HEK293 (cell line): ENCODE results near the gene SEMA4C.
A peak's percentile ranks its signal among the peaks of the same experiment; 100 is the strongest.

Experiments
- FEZF1 ChIP-seq: fragments of 450-650 bp; formaldehyde crosslinking; IDR thresholded peaks from 2 replicates; pipeline ENCODE4 v1.5.1; 2016; ENCODE audit warnings: missing biosample characterization, missing genetic modification characterization
- MZF1 ChIP-seq: fragments of 450-650 bp; formaldehyde crosslinking; IDR thresholded peaks from 2 replicates; pipeline ENCODE4 v1.5.1; 2017; ENCODE audit warnings: missing biosample characterization, missing genetic modification characterization, borderline replicate concordance
- OSR2 ChIP-seq: fragments of 450-650 bp; formaldehyde crosslinking; IDR thresholded peaks from 2 replicates; pipeline ENCODE4 v1.5.1; 2016; ENCODE audit warnings: missing biosample characterization, missing genetic modification characterization
- SALL2 ChIP-seq: fragments of 450-650 bp; formaldehyde crosslinking; IDR thresholded peaks from 2 replicates; pipeline ENCODE4 v1.5.0; 2017; ENCODE audit warnings: missing biosample characterization, mild to moderate bottlenecking, missing genetic modification characterization, borderline replicate concordance
- WT1 ChIP-seq: fragments of 450-650 bp; formaldehyde crosslinking; IDR thresholded peaks from 2 replicates; pipeline ENCODE4 v1.5.1; 2016; ENCODE audit warnings: missing biosample characterization, missing genetic modification characterization
- ZBTB7A ChIP-seq: fragments of 450-650 bp; formaldehyde crosslinking; IDR thresholded peaks from 2 replicates; pipeline ENCODE4 v1.5.1; 2016; ENCODE audit warnings: low read depth, missing biosample characterization, missing genetic modification characterization
- ZBTB8A ChIP-seq: fragments of 450-650 bp; formaldehyde crosslinking; IDR thresholded peaks from 2 replicates; pipeline ENCODE4 v1.5.1; 2016; ENCODE audit warnings: missing biosample characterization, missing genetic modification characterization
- ZFP41 ChIP-seq: fragments of 450-650 bp; formaldehyde crosslinking; IDR thresholded peaks from 2 replicates; pipeline ENCODE4 v1.5.1; 2016; ENCODE audit warnings: missing biosample characterization, missing genetic modification characterization, borderline replicate concordance
- ZNF155 ChIP-seq: fragments of 450-650 bp; formaldehyde crosslinking; IDR thresholded peaks from 2 replicates; pipeline ENCODE4 v1.5.1; 2016; ENCODE audit warnings: missing biosample characterization, missing genetic modification characterization
- ZNF214 ChIP-seq: fragments of 450-650 bp; formaldehyde crosslinking; IDR thresholded peaks from 2 replicates; pipeline ENCODE4 v1.5.1; 2017; ENCODE audit warnings: missing biosample characterization, mild to moderate bottlenecking, missing genetic modification characterization, borderline replicate concordance
- ZNF23 ChIP-seq: fragments of 450-650 bp; formaldehyde crosslinking; IDR thresholded peaks from 2 replicates; pipeline ENCODE4 v1.5.1; 2016; ENCODE audit warnings: missing biosample characterization, missing genetic modification characterization, borderline replicate concordance
- ZNF302 ChIP-seq: fragments of 450-650 bp; formaldehyde crosslinking; IDR thresholded peaks from 2 replicates; pipeline ENCODE4 v1.5.1; 2016; ENCODE audit warnings: missing biosample characterization, missing genetic modification characterization, low read depth
- ZNF335 ChIP-seq: fragments of 450-650 bp; formaldehyde crosslinking; conservative IDR thresholded peaks from 2 replicates; pipeline ENCODE4 v1.5.1; 2016; ENCODE audit warnings: missing biosample characterization, missing genetic modification characterization
- ZNF530 ChIP-seq: fragments of 450-650 bp; formaldehyde crosslinking; IDR thresholded peaks from 2 replicates; pipeline ENCODE4 v1.5.1; 2016; ENCODE audit warnings: low read depth, missing biosample characterization, missing genetic modification characterization
- ZNF596 ChIP-seq: fragments of 450-650 bp; IDR thresholded peaks from 2 replicates; pipeline ENCODE4 v1.5.0; 2018; ENCODE audit warnings: missing biosample characterization, mild to moderate bottlenecking, missing genetic modification characterization, moderate library complexity
- ZNF621 ChIP-seq: fragments of 450-650 bp; formaldehyde crosslinking; IDR thresholded peaks from 2 replicates; pipeline ENCODE4 v1.5.1; 2017; ENCODE audit warnings: missing biosample characterization, missing genetic modification characterization
- ZNF624 ChIP-seq: fragments of 450-650 bp; formaldehyde crosslinking; IDR thresholded peaks from 2 replicates; pipeline ENCODE4 v1.5.1; 2017; ENCODE audit warnings: missing biosample characterization, missing genetic modification characterization
- ZNF658 ChIP-seq: fragments of 450-650 bp; formaldehyde crosslinking; IDR thresholded peaks from 2 replicates; pipeline ENCODE4; 2016; ENCODE audit warnings: missing biosample characterization, missing genetic modification characterization
- ZNF707 ChIP-seq: fragments of 450-650 bp; formaldehyde crosslinking; IDR thresholded peaks from 2 replicates; pipeline ENCODE4 v1.5.1; 2016; ENCODE audit warnings: missing biosample characterization, missing genetic modification characterization
- ZSCAN30 ChIP-seq: fragments of 450-650 bp; IDR thresholded peaks from 2 replicates; pipeline ENCODE4 v1.5.1; 2018; ENCODE audit warnings: missing biosample characterization, mild to moderate bottlenecking, missing genetic modification characterization, moderate library complexity
- TF ChIP-seq, protein P1 (sequence below): fragments of 450-650 bp; formaldehyde crosslinking; IDR thresholded peaks from 2 replicates; pipeline ENCODE4 v1.5.1; 2016; ENCODE audit warnings: missing biosample characterization, missing genetic modification characterization
- TF ChIP-seq, protein P2 (sequence below): fragments of 450-650 bp; formaldehyde crosslinking; IDR thresholded peaks from 2 replicates; pipeline ENCODE4 v1.5.1; 2017; ENCODE audit warnings: missing biosample characterization, missing genetic modification characterization
- TF ChIP-seq, protein P3 (sequence below): fragments of 450-650 bp; formaldehyde crosslinking; IDR thresholded peaks from 2 replicates; pipeline ENCODE4 v1.5.1; 2016; ENCODE audit warnings: missing biosample characterization, missing genetic modification characterization
- TF ChIP-seq, protein P4 (sequence below): fragments of 450-650 bp; formaldehyde crosslinking; IDR thresholded peaks from 2 replicates; pipeline ENCODE4 v1.5.1; 2016; ENCODE audit warnings: missing biosample characterization, missing genetic modification characterization, low read depth
- TF ChIP-seq, protein P5 (sequence below): fragments of 450-650 bp; formaldehyde crosslinking; IDR thresholded peaks from 2 replicates; pipeline ENCODE4 v1.5.1; 2017; ENCODE audit warnings: missing biosample characterization, missing genetic modification characterization
- TF ChIP-seq, protein P6 (sequence below): fragments of 450-650 bp; formaldehyde crosslinking; IDR thresholded peaks from 2 replicates; pipeline ENCODE4 v1.5.1; 2017; ENCODE audit warnings: missing biosample characterization, missing genetic modification characterization
- TF ChIP-seq, protein P7 (sequence below): fragments of 450-650 bp; formaldehyde crosslinking; IDR thresholded peaks from 2 replicates; pipeline ENCODE4 v1.5.1; 2016; ENCODE audit warnings: missing biosample characterization, missing genetic modification characterization, borderline replicate concordance

The SEMA4C gene

DNA sequence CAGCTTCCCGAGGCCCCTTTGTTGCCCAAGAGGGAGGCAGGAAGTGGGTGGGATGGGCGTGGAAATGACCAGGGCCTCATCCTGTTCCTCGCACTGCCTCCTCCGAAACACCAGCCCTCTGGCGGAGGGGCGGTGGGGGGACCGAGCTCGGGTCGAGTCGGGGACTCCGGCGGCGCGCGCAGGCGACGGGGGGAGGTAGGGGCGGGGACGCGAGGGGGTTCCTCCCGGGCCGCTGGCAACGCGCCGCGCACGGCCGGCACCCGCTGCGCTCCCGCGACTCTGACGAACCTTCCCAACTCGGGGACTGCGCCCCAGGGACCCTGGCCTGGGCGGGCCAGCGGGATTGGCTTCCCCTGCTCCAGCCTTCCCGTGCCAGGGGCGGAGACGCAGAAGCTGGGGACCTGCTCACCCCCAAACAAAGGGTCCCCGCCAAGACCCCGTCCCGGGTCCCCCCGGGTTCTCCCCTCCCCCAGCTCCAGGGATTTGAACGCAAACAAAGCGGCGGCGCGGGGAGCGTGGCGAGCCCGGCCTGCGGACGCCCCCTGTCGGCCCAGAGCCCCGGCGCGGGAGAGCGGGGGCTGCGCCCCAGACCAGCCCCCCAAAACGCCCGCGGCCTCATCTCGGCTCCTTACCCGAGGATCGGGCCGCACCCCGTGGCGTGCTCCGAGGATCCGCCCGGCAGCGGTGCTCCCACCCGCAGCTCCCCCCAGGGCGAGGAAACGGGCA is 1.2 kb downstream of the SEMA4C start (continued):
- no peak for TF ChIP-seq ZNF624
- TF ChIP-seq ZNF596 (tag by site-specific recombination): no peak
- peak; percentile 52 for TF ChIP-seq ZNF335 (tag by site-specific recombination)
- TF ChIP-seq, protein P1, sequence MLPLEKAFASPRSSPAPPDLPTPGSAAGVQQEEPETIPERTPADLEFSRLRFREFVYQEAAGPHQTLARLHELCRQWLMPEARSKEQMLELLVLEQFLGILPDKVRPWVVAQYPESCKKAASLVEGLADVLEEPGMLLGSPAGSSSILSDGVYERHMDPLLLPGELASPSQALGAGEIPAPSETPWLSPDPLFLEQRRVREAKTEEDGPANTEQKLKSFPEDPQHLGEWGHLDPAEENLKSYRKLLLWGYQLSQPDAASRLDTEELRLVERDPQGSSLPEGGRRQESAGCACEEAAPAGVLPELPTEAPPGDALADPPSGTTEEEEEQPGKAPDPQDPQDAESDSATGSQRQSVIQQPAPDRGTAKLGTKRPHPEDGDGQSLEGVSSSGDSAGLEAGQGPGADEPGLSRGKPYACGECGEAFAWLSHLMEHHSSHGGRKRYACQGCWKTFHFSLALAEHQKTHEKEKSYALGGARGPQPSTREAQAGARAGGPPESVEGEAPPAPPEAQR (tag by site-specific recombination): no peak
- TF ChIP-seq, protein P2, sequence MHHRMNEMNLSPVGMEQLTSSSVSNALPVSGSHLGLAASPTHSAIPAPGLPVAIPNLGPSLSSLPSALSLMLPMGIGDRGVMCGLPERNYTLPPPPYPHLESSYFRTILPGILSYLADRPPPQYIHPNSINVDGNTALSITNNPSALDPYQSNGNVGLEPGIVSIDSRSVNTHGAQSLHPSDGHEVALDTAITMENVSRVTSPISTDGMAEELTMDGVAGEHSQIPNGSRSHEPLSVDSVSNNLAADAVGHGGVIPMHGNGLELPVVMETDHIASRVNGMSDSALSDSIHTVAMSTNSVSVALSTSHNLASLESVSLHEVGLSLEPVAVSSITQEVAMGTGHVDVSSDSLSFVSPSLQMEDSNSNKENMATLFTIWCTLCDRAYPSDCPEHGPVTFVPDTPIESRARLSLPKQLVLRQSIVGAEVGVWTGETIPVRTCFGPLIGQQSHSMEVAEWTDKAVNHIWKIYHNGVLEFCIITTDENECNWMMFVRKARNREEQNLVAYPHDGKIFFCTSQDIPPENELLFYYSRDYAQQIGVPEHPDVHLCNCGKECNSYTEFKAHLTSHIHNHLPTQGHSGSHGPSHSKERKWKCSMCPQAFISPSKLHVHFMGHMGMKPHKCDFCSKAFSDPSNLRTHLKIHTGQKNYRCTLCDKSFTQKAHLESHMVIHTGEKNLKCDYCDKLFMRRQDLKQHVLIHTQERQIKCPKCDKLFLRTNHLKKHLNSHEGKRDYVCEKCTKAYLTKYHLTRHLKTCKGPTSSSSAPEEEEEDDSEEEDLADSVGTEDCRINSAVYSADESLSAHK: no peak
- TF ChIP-seq, protein P3, sequence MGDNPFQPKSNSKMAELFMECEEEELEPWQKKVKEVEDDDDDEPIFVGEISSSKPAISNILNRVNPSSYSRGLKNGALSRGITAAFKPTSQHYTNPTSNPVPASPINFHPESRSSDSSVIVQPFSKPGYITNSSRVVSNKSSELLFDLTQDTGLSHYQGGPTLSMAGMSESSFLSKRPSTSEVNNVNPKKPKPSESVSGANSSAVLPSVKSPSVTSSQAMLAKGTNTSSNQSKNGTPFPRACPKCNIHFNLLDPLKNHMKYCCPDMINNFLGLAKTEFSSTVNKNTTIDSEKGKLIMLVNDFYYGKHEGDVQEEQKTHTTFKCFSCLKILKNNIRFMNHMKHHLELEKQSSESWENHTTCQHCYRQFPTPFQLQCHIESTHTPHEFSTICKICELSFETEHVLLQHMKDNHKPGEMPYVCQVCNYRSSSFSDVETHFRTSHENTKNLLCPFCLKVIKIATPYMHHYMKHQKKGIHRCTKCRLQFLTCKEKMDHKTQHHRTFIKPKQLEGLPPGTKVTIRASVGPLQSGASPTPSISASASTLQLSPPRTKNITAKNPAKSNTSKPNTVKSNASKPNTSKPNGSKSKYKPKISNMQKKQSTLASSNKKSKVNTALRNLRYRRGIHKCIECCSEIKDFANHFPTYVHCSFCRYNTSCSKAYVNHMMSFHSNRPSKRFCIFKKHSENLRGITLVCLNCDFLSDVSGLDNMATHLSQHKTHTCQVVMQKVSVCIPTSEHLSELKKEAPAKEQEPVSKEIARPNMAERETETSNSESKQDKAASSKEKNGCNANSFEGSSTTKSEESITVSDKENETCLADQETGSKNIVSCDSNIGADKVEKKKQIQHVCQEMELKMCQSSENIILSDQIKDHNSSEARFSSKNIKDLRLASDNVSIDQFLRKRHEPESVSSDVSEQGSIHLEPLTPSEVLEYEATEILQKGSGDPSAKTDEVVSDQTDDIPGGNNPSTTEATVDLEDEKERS (tag by site-specific recombination): no peak
- no peak for TF ChIP-seq WT1 (tag by site-specific recombination)
- TF ChIP-seq ZNF302 (tag by site-specific recombination): no peak
- TF ChIP-seq, protein P4, sequence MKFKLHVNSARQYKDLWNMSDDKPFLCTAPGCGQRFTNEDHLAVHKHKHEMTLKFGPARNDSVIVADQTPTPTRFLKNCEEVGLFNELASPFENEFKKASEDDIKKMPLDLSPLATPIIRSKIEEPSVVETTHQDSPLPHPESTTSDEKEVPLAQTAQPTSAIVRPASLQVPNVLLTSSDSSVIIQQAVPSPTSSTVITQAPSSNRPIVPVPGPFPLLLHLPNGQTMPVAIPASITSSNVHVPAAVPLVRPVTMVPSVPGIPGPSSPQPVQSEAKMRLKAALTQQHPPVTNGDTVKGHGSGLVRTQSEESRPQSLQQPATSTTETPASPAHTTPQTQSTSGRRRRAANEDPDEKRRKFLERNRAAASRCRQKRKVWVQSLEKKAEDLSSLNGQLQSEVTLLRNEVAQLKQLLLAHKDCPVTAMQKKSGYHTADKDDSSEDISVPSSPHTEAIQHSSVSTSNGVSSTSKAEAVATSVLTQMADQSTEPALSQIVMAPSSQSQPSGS: no peak
- no peak for TF ChIP-seq ZFP41 (tag by site-specific recombination)
- TF ChIP-seq, protein P5, sequence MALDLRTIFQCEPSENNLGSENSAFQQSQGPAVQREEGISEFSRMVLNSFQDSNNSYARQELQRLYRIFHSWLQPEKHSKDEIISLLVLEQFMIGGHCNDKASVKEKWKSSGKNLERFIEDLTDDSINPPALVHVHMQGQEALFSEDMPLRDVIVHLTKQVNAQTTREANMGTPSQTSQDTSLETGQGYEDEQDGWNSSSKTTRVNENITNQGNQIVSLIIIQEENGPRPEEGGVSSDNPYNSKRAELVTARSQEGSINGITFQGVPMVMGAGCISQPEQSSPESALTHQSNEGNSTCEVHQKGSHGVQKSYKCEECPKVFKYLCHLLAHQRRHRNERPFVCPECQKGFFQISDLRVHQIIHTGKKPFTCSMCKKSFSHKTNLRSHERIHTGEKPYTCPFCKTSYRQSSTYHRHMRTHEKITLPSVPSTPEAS (tag by site-specific recombination): no peak
- no peak for TF ChIP-seq OSR2 (tag by site-specific recombination)
- no peak for TF ChIP-seq ZSCAN30 (tag by site-specific recombination)
- TF ChIP-seq MZF1: no peak
- no peak for TF ChIP-seq ZBTB7A (tag by site-specific recombination)
- no peak for TF ChIP-seq SALL2 (tag by site-specific recombination)
- TF ChIP-seq ZNF214 (tag by site-specific recombination): no peak
- TF ChIP-seq, protein P6, sequence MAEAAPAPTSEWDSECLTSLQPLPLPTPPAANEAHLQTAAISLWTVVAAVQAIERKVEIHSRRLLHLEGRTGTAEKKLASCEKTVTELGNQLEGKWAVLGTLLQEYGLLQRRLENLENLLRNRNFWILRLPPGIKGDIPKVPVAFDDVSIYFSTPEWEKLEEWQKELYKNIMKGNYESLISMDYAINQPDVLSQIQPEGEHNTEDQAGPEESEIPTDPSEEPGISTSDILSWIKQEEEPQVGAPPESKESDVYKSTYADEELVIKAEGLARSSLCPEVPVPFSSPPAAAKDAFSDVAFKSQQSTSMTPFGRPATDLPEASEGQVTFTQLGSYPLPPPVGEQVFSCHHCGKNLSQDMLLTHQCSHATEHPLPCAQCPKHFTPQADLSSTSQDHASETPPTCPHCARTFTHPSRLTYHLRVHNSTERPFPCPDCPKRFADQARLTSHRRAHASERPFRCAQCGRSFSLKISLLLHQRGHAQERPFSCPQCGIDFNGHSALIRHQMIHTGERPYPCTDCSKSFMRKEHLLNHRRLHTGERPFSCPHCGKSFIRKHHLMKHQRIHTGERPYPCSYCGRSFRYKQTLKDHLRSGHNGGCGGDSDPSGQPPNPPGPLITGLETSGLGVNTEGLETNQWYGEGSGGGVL: peak; percentile 93
- TF ChIP-seq ZNF658 (tag by site-specific recombination): no peak
- TF ChIP-seq ZNF530: no peak
- TF ChIP-seq, protein P7, sequence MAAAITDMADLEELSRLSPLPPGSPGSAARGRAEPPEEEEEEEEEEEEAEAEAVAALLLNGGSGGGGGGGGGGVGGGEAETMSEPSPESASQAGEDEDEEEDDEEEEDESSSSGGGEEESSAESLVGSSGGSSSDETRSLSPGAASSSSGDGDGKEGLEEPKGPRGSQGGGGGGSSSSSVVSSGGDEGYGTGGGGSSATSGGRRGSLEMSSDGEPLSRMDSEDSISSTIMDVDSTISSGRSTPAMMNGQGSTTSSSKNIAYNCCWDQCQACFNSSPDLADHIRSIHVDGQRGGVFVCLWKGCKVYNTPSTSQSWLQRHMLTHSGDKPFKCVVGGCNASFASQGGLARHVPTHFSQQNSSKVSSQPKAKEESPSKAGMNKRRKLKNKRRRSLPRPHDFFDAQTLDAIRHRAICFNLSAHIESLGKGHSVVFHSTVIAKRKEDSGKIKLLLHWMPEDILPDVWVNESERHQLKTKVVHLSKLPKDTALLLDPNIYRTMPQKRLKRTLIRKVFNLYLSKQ (tag by site-specific recombination): no peak
- TF ChIP-seq ZNF621 (tag by site-specific recombination): no peak
- TF ChIP-seq ZBTB8A (tag by site-specific recombination): peak; percentile 75; the same call in 1 of the 2 replicates
- no peak for TF ChIP-seq FEZF1
- no peak for TF ChIP-seq ZNF155 (tag by site-specific recombination)
- no peak for TF ChIP-seq ZNF23 (tag by site-specific recombination)
- no peak for TF ChIP-seq ZNF707 (tag by site-specific recombination)
